Caco-2 (cell line): ENCODE measurements around the gene ACSL1. TPM values are rescaled to one million over a fixed set of nuclear protein-coding genes. Genes with fewer than 3 reads are reported as not detected.

Source experiments
- BruUV-seq: library from RNA; stranded (reverse); fragments of 400-500 nt; replicated peaks from 2 replicates; lab custom pipeline; 2021; lab: Mats Ljungman, UMichigan
- CTCF ChIA-PET: fragments of 300-600 bp; sonication (Branson Sonifier 250); formaldehyde crosslinking; loops from one replicate; lab custom pipeline; 2022; ENCODE audit warnings: antibody characterized with exemption; lab: Charles Lee
- POLR2A ChIA-PET: fragments of 300-600 bp; sonication (Branson Sonifier 250); formaldehyde crosslinking; loops from one replicate; lab custom pipeline; 2022; ENCODE audit warnings: antibody characterized with exemption; lab: Charles Lee
- DNase-seq, 2 experiments: peaks; one replicate each; pipeline versions ENCODE4 v3.0.0 to v3.0.0-alpha.2; 2020 to 2022
- H3K27me3 ChIP-seq: replicated peaks from 2 replicates; pipeline ENCODE4 v1.6.0; 2011; ENCODE audit warnings: low read length; ENCODE audit not compliant: control insufficient read depth, insufficient read depth
- H3K36me3 ChIP-seq: 2 replicates; pipeline ENCODE4 v1.5.1; 2011; ENCODE audit warnings: low read length; ENCODE audit not compliant: control insufficient read depth, insufficient read depth
- H3K4me1 ChIP-seq: fragments of 250-450 bp; sonication (Bioruptor Pico); 2 replicates; pipeline ENCODE4 v1.5.1; 2020; ENCODE audit warnings: mild to moderate bottlenecking
- H3K4me3 ChIP-seq: 2 replicates; pipeline ENCODE4 v1.5.1; 2011; ENCODE audit warnings: low read depth, mild to moderate bottlenecking, control low read depth, low read length
- H3K9me3 ChIP-seq: fragments of 250-450 bp; sonication (Bioruptor Pico); 2 replicates; pipeline ENCODE4 v1.5.1; 2020; ENCODE audit warnings: mild to moderate bottlenecking, moderate library complexity
- H3K27ac Mint-ChIP-seq: one replicate; pipeline ENCODE4 v1.8.0; 2022; ENCODE audit warnings: mixed read lengths; ENCODE audit not compliant: unreplicated experiment
- H3K27me3 Mint-ChIP-seq: one replicate; pipeline ENCODE4 v1.8.0; 2022; ENCODE audit warnings: mixed read lengths; ENCODE audit not compliant: insufficient read depth, unreplicated experiment
- H3K36me3 Mint-ChIP-seq: one replicate; pipeline ENCODE4 v1.8.0; 2022; ENCODE audit warnings: mild to moderate bottlenecking, mixed read lengths; ENCODE audit not compliant: insufficient read depth, unreplicated experiment
- H3K4me1 Mint-ChIP-seq: one replicate; pipeline ENCODE4 v1.8.0; 2022; ENCODE audit warnings: low read depth, mixed read lengths; ENCODE audit not compliant: unreplicated experiment
- H3K4me3 Mint-ChIP-seq: one replicate; pipeline ENCODE4 v1.8.0; 2022; ENCODE audit warnings: mild to moderate bottlenecking, moderate library complexity, mixed read lengths; ENCODE audit not compliant: unreplicated experiment
- H3K9me3 Mint-ChIP-seq: one replicate; pipeline ENCODE4 v1.8.0; 2022; ENCODE audit warnings: mixed read lengths; ENCODE audit not compliant: unreplicated experiment
- CTCF ChIP-seq, 2 experiments: fragments of 200-600 bp in 1 of 2; IDR thresholded peaks; 1 replicate in 1 of 2; 2 replicates in 1 of 2; pipeline versions ENCODE4 v1.5.1 to v1.8.0; 2011 to 2022; ENCODE audit warnings: antibody characterized with exemption in 1 of 2, control low read depth in 1 of 2, inconsistent platforms in 1 of 2, low read depth in 1 of 2, low read length in 1 of 2, mild to moderate bottlenecking in 1 of 2, moderate library complexity in 1 of 2; ENCODE audit not compliant: insufficient read depth in 1 of 2, severe bottlenecking in 1 of 2, unreplicated experiment in 1 of 2
- intact Hi-C: fragments of 100-400 bp; cut with micrococcal nuclease; formaldehyde crosslinking; loops from one replicate; pipeline ENCODE4 v1.10.0; 2022; ENCODE audit not compliant: unreplicated experiment
- total RNA-seq: library from RNA; stranded (reverse); gene quantifications from 2 replicates; pipeline ENCODE4 v1.2.3, GENCODE V29; 2022

ACSL1 gene
- total RNA-seq, 1 experiment from 2014 or later = 100 TPM

GRCh38 chr4:184778325-184778724 is 47.4 kb downstream of the ACSL1 start:
- no TSS peak for BruUV-seq
- H3K27me3 Mint-ChIP-seq = no peaks in the 10 kb centered on the region
- H3K9me3 Mint-ChIP-seq = no peaks in the 10 kb centered on the region
- no peak for TF ChIP-seq CTCF (IDR thresholded peaks at IDR 0.05; ENCODE audit: insufficient read depth in 1 of 2, low read depth in 1 of 2, low read length in 1 of 2, severe bottlenecking in 1 of 2, unreplicated experiment in 1 of 2)
- Histone ChIP-seq H3K36me3 (no peaks in the 10 kb centered on the region), H3K9me3 (no peaks in the 10 kb centered on the region), H3K4me1 (no peaks in the 10 kb centered on the region), H3K4me3 (no peak overlapping the region), H3K27me3 (no peaks in the 10 kb centered on the region)
- DNase-seq = no peak
- H3K4me1 Mint-ChIP-seq = no peaks in the 10 kb centered on the region
- intact Hi-C loops = no loop called here
- ChIA-PET POLR2A (no interaction called here), CTCF (no interaction called here)
- H3K27ac Mint-ChIP-seq = no peak overlapping the region
- H3K4me3 Mint-ChIP-seq = no peak overlapping the region
- peaks cover 41% of the 10 kb centered on the region for H3K36me3 Mint-ChIP-seq

GRCh38 chr4:184776821-184777220 is 48.9 kb downstream of the ACSL1 start:
- DNase-seq = no peak
- no peaks in the 10 kb centered on the region for H3K27me3 Mint-ChIP-seq
- H3K27ac Mint-ChIP-seq = no peak overlapping the region
- no peaks in the 10 kb centered on the region for H3K4me1 Mint-ChIP-seq
- ChIA-PET POLR2A (no interaction called here), CTCF (no interaction called here)
- no peak for TF ChIP-seq CTCF (IDR thresholded peaks at IDR 0.05; ENCODE audit: insufficient read depth in 1 of 2, low read depth in 1 of 2, low read length in 1 of 2, severe bottlenecking in 1 of 2, unreplicated experiment in 1 of 2)
- Histone ChIP-seq H3K36me3 (no peaks in the 10 kb centered on the region), H3K27me3 (no peaks in the 10 kb centered on the region), H3K4me3 (no peak overlapping the region), H3K4me1 (no peaks in the 10 kb centered on the region), H3K9me3 (no peaks in the 10 kb centered on the region)
- H3K36me3 Mint-ChIP-seq = peaks cover 31% of the 10 kb centered on the region
- BruUV-seq = no TSS peak
- intact Hi-C loops = no loop called here
- no peak overlapping the region for H3K4me3 Mint-ChIP-seq
- H3K9me3 Mint-ChIP-seq = no peaks in the 10 kb centered on the region

- Mint-ChIP-seq H3K9me3 (no peaks in the 10 kb centered on the region), H3K27me3 (no peaks in the 10 kb centered on the region), H3K4me3 (no peak overlapping the region), H3K4me1 (no peaks in the 10 kb centered on the region), H3K36me3 (peaks cover 27% of the 10 kb centered on the region), H3K27ac (no peak overlapping the region)
- no peak overlapping the region for H3K4me3 ChIP-seq
- no peaks in the 10 kb centered on the region for H3K27me3 ChIP-seq
- H3K9me3 ChIP-seq = no peaks in the 10 kb centered on the region
- no peaks in the 10 kb centered on the region for H3K4me1 ChIP-seq
- ChIA-PET POLR2A (no interaction called here), CTCF (no interaction called here)
- no peak for TF ChIP-seq CTCF (IDR thresholded peaks at IDR 0.05; ENCODE audit: insufficient read depth in 1 of 2, low read depth in 1 of 2, low read length in 1 of 2, severe bottlenecking in 1 of 2, unreplicated experiment in 1 of 2)
- BruUV-seq = no TSS peak
- DNase-seq = no peak
- intact Hi-C loops = no loop called here
- H3K36me3 ChIP-seq = no peaks in the 10 kb centered on the region
These were observed 49.8 kb downstream of the ACSL1 start for GRCh38 chr4:184775854-184776555.
